Measurements from ENCODE around the gene SIGLEC12. TPM values are rescaled to one million over a fixed set of nuclear protein-coding genes. Genes with fewer than 3 reads are reported as not detected.

SIGLEC12 gene
- total and polyA plus RNA-seq, 9 of the 15 experiments (the other 6 are each of a cell fraction or from before 2014, with no cell fraction given) = 0.08 to 1.3 (median 0.54) TPM

DNA sequence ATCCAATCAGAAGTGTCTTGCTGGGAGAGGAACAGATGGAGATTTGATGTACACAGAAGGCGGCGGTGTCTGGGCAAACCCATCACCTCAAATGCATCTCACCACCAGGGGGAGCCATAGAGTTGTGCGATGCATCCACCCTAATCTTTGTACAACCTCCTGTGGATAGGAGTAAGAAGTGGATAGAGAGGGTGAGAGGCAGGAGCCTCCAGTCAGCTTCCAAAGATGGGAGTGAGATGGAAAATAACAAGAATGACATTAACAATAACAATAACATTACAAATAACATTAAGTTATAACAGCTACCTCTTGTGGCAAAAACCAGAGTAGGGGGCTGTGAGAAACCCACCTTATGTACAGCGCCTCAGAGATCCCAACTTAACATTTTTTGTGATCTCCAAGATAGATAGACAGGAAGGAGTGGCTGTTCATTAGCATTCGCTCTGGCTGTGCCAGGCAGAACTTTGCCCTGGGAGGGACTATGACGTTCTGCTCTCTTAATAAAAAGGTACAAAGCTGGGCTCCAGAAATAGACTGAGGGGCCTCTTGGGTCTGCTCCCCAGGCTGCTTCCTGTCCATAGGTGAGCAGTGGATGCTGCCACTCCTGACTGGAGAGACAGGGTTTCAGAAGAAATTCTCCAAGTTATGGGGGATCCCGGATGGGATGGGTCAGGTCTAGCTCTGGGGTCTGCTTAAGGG lies 28.4 kb downstream of the SIGLEC12 start (continued):
- TF ChIP-seq, protein P1, sequence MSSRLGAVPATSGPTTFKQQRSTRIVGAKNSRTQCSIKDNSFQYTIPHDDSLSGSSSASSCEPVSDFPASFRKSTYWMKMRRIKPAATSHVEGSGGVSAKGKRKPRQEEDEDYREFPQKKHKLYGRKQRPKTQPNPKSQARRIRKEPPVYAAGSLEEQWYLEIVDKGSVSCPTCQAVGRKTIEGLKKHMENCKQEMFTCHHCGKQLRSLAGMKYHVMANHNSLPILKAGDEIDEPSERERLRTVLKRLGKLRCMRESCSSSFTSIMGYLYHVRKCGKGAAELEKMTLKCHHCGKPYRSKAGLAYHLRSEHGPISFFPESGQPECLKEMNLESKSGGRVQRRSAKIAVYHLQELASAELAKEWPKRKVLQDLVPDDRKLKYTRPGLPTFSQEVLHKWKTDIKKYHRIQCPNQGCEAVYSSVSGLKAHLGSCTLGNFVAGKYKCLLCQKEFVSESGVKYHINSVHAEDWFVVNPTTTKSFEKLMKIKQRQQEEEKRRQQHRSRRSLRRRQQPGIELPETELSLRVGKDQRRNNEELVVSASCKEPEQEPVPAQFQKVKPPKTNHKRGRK (tag; IDR thresholded peaks at IDR 0.05) = no peak
- TF ChIP-seq ESRRB (CRISPR knock-in tag; IDR thresholded peaks at IDR 0.05; ENCODE audit: borderline replicate concordance) = no peak
- no peak for TF ChIP-seq ILF3 (IDR thresholded peaks at IDR 0.05; ENCODE audit: borderline replicate concordance)
- TF ChIP-seq IFI16 (CRISPR knock-in tag; IDR thresholded peaks at IDR 0.05) = no peak
- TF ChIP-seq, protein P2, sequence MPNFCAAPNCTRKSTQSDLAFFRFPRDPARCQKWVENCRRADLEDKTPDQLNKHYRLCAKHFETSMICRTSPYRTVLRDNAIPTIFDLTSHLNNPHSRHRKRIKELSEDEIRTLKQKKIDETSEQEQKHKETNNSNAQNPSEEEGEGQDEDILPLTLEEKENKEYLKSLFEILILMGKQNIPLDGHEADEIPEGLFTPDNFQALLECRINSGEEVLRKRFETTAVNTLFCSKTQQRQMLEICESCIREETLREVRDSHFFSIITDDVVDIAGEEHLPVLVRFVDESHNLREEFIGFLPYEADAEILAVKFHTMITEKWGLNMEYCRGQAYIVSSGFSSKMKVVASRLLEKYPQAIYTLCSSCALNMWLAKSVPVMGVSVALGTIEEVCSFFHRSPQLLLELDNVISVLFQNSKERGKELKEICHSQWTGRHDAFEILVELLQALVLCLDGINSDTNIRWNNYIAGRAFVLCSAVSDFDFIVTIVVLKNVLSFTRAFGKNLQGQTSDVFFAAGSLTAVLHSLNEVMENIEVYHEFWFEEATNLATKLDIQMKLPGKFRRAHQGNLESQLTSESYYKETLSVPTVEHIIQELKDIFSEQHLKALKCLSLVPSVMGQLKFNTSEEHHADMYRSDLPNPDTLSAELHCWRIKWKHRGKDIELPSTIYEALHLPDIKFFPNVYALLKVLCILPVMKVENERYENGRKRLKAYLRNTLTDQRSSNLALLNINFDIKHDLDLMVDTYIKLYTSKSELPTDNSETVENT (CRISPR knock-in tag; IDR thresholded peaks at IDR 0.05) = no peak
- no peak for TF ChIP-seq ZNF253 (CRISPR knock-in tag; conservative IDR thresholded peaks at IDR 0.05)
- no peak for TF ChIP-seq KDM4B (IDR thresholded peaks at IDR 0.05; ENCODE audit: borderline replicate concordance in 2 of 2, low read depth in 1 of 2)
- peak; percentile 18; the same call in 1 of the 2 replicates for TF ChIP-seq CBFA2T3 (IDR thresholded peaks at IDR 0.05)
- TF ChIP-seq, protein P3, sequence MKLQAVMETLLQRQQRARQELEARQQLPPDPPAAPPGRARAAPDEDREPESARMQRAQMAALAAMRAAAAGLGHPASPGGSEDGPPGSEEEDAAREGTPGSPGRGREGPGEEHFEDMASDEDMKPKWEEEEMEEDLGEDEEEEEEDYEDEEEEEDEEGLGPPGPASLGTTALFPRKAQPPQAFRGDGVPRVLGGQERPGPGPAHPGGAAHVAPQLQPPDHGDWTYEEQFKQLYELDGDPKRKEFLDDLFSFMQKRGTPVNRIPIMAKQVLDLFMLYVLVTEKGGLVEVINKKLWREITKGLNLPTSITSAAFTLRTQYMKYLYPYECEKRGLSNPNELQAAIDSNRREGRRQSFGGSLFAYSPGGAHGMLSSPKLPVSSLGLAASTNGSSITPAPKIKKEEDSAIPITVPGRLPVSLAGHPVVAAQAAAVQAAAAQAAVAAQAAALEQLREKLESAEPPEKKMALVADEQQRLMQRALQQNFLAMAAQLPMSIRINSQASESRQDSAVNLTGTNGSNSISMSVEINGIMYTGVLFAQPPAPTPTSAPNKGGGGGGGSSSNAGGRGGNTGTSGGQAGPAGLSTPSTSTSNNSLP (IDR thresholded peaks at IDR 0.05; ENCODE audit: borderline replicate concordance, low read depth, low read length) = peak; percentile 36; the same call in 1 of the 2 replicates
- TF ChIP-seq PHTF2 (CRISPR knock-in tag; IDR thresholded peaks at IDR 0.05) = no peak
- TF ChIP-seq ZNF3 (CRISPR knock-in tag; IDR thresholded peaks at IDR 0.05) = no peak
- TF ChIP-seq, protein P4, sequence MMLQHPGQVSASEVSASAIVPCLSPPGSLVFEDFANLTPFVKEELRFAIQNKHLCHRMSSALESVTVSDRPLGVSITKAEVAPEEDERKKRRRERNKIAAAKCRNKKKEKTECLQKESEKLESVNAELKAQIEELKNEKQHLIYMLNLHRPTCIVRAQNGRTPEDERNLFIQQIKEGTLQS (IDR thresholded peaks at IDR 0.05) = no peak
- TF ChIP-seq, protein P4 (CRISPR knock-in tag; conservative IDR thresholded peaks at IDR 0.05) = 0 out of 2 replicates have a peak, but pooled peaks have one; percentile 49
- TF ChIP-seq RBM39 (optimal IDR thresholded peaks at IDR 0.05; ENCODE audit: low read depth, low read length) = no peak
- TF ChIP-seq ZNF75A (CRISPR knock-in tag; IDR thresholded peaks at IDR 0.05) = no peak
- TF ChIP-seq SAP30 (IDR thresholded peaks at IDR 0.05; ENCODE audit: borderline replicate concordance, insufficient read depth, low read depth, low read length, poor library complexity, severe bottlenecking) = no peak
- TF ChIP-seq ADNP (tag; IDR thresholded peaks at IDR 0.05) = 0 out of 2 replicates have a peak, but pooled peaks have one; percentile 22
- TF ChIP-seq, protein P5, sequence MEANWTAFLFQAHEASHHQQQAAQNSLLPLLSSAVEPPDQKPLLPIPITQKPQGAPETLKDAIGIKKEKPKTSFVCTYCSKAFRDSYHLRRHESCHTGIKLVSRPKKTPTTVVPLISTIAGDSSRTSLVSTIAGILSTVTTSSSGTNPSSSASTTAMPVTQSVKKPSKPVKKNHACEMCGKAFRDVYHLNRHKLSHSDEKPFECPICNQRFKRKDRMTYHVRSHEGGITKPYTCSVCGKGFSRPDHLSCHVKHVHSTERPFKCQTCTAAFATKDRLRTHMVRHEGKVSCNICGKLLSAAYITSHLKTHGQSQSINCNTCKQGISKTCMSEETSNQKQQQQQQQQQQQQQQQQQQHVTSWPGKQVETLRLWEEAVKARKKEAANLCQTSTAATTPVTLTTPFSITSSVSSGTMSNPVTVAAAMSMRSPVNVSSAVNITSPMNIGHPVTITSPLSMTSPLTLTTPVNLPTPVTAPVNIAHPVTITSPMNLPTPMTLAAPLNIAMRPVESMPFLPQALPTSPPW (CRISPR knock-in tag; IDR thresholded peaks at IDR 0.05) = 0 out of 2 replicates have a peak, but pooled peaks have one; percentile 9

Measured in K562 (cell line).